A549 treated with DMSO at 1 μM for 4 hours (cell line): ENCODE measurements around the gene IPO7. TPM values are rescaled to one million over a fixed set of nuclear protein-coding genes. Genes with fewer than 3 reads are reported as not detected.

ENCODE experiments used
- total RNA-seq: library from RNA; stranded (reverse); fragments of 200-300 nt; extraction: Qiagen RNA extraction; gene quantifications from 5 replicates; pipeline ENCODE4 v1.2.3, GENCODE V29; 2022; ENCODE audit warnings: low read depth

IPO7 gene
- 99.6 to 136 TPM (median 122 TPM) in 5 replicates for total RNA-seq

DNA sequence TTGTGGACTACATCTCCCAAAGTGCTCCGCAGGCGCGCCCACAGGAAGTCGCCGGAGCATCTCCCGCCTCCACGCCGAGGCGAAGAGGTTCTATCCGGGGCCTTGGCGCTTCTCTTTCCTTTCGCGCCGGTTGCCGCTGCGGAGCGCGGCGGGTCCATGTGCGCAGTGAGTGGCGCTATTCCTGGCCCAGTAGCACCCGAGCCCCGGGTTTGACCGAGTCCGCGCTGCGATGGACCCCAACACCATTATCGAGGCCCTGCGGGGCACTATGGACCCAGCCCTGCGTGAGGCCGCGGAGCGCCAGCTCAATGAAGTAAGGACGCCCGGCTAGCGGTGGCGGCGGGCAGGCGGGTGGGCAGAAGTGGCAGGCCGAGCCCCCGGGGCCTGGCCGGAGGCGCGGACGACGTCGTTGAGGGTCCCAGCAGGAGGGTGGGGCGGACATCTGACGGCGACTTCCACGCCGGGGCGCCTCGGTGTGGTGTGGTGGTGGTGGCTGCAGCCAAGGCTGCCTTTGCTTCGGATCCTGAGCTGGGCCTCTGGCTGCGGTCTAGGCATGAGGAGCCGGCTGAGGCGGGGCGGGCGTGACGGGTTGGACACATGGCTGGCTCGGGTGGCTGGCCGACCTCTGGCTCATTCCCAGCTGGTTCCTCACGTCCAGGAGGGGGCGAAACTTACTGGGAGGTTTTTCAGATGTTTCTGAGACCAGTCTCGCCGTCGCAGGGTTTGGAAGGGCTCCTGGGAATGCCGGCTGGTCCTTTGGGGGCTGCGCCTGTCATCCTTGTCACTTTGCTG is at the start of gene IPO7:
Gene IPO7 (plus strand): TSS at position 118 of the 792 bp plus-strand sequence. CDS start 112 bp downstream, at position 230.

DNA sequence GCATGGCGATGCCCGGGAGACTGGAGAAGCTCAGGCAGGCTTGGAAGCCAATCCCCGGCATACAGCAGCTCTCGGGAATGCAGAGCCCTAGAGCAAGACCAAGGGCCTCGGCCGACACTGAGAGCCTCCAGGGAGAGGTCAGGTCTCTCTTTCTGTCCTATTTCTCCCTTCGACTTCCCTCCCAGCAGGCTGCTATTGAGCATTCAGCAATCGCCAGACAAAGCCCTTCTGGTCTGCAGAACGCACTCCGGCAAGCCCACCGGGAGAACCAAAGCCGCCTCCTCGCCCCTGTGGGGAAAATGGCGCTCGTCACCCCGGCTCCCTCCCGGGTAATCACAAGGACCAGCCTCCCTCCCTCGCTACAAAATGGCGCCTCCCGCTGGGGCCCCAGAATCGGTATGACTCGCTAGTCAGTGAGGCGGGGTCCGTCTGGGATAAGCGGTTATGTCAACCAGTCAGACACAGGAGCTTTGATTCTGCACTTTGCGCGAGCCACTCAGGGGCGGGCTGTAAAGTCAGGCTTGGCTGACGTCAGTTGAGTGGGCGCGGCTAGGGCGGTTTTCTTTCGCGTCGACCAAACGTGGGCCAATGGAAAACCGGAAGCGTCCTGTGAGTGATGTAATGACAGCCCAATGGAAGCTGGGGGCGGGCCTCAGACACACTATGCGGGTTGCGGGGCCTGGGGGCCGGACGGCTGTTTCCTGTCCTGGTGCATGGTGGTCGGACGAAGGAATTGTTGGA is 76.0 kb downstream of the IPO7 start, which contains the start of gene ZNF143:
Gene ZNF143 (plus strand): TSS at position 691 of the 741 bp plus-strand sequence. CDS start 10,297 bp downstream, outside the sequence.

Other genes starting within 250 kb of the IPO7 start
- 40.9 to 66.4 TPM (median 49.3 TPM) in 5 replicates for gene DENND5A, start 119.3 kb upstream of the IPO7 start, total RNA-seq
- 24.8 to 32.3 TPM (median 28.4 TPM) in 5 replicates for gene TMEM41B, start 70.1 kb upstream of the IPO7 start, total RNA-seq
- 11.3 to 14.5 TPM (median 12.4 TPM) in 5 replicates for gene ZNF143, start 76.4 kb downstream of the IPO7 start, total RNA-seq
- 18.7 to 24.6 TPM (median 19.7 TPM) in 5 replicates for gene WEE1, start 189.0 kb downstream of the IPO7 start, total RNA-seq